Stimulated activated naive CD8-positive, alpha-beta T cell treated with anti-CD3 and anti-CD28 coated beads, Interleukin-15, Interleukin-2, amounts not matched to agents 100 ng/mL and 50 ng/mL, for 24 hours (primary cell): ENCODE results near the gene ZC3H7A.
"Not testable (repeated sequence)": the region's sequence is repeated elsewhere in the genome, so short reads cannot be mapped to it uniquely, and the experiment has no call there.

Experiments used
- H3K27ac Mint-ChIP-seq: one replicate; pipeline ENCODE4 v1.8.0; 2021; ENCODE audit warnings: mild to moderate bottlenecking, mixed read lengths
- H3K27me3 Mint-ChIP-seq: one replicate; pipeline ENCODE4 v1.8.0; 2021; ENCODE audit warnings: mixed read lengths
- H3K36me3 Mint-ChIP-seq: one replicate; pipeline ENCODE4 v1.8.0; 2021; ENCODE audit warnings: low read depth, mixed read lengths
- H3K4me1 Mint-ChIP-seq: one replicate; pipeline ENCODE4 v1.8.0; 2021; ENCODE audit warnings: low read depth, mixed read lengths
- H3K4me3 Mint-ChIP-seq: one replicate; pipeline ENCODE4 v1.8.0; 2021; ENCODE audit warnings: mild to moderate bottlenecking, mixed read lengths
- H3K9me3 Mint-ChIP-seq: one replicate; pipeline ENCODE4 v1.8.0; 2021; ENCODE audit warnings: mixed read lengths

ZC3H7A gene

DNA sequence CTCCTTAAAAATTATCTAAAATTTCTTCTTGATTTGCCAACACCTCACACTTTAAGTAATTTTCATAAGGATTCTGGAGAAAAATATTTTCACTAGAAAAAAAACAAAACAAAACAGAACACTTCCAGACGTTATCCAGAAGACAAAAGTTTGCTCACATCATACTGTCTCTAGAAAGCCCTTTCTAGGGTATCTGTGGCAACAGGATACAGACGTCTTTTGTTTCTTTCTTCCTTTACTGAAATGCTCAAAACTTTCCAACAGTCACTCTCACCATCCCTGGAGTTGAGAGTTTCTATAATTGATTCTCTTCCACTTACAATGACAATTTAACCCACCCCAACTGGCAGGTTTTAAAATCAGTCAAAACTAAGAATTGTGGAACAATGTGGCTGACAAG, 2.6 kb downstream of the ZC3H7A start:
- H3K4me1 Mint-ChIP-seq: peaks cover 79% of the 10 kb centered on the region
- no peaks in the 10 kb centered on the region for H3K27me3 Mint-ChIP-seq
- H3K36me3 Mint-ChIP-seq: peaks cover 32% of the 10 kb centered on the region
- peak overlapping the region; percentile 88 for H3K4me3 Mint-ChIP-seq
- peak overlapping the region; percentile 72 for H3K27ac Mint-ChIP-seq
- no peaks in the 10 kb centered on the region for H3K9me3 Mint-ChIP-seq

DNA sequence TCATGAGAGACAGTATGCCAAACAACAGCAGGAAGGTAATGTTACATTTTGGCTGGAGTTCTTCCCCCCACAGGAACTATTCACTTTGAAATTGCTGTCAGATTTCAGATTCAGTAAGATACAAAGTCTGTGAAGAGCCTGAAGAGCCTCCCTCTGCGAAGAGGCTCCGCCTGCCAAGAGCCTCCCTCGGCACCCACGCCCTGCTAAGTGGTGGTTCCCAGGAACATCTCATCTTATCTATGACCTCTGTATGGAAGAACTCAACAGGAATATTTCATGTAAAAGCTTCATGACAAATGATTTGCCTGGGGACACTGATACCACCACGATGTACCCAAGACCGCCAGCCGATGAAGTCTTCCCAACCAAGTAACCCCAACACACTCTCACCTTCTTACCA, 3.2 kb downstream of the ZC3H7A start:
- H3K36me3 Mint-ChIP-seq: peaks cover 32% of the 10 kb centered on the region
- peaks cover 76% of the 10 kb centered on the region for H3K4me1 Mint-ChIP-seq
- H3K4me3 Mint-ChIP-seq: peak overlapping the region; percentile 88

DNA sequence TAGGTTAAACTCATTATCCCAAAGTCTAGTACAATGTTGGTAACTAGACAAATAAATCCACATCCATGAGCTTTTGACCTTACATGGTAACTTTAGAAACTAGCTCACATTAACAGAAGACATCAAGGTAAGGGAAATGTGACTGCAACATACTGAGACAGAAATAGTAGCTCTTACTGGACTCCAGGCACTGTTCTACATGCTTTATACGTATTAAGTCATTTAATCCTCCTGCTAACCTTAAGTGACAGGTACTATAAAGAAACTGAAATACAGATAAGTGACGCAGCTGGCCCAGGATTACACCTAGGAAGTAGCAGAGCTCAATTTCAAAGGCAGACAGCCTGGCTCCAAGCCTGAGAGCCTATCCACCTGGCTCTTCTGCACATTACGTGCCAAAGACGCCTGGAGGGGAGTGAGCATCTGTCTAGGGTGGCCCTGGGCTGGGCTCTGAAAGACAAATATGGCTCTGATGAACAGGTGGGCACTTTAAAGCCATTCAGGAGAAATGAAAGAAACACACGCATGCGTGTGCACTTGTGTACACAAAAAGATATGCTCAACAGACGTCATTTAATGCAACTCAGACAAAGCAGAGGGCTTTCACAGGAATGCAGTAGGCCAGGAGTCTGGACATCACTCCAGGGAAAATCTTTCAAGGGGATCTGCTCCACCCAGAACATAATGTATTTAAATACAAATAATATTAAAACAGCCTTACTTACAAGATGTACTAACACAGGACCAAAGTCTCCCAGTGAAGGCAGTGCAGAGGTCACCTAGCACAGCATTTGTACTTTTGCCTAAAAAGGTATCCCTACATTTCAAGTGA, 4.4 kb downstream of the ZC3H7A start:
- H3K9me3 Mint-ChIP-seq: no peaks in the 10 kb centered on the region
- peaks cover 32% of the 10 kb centered on the region for H3K36me3 Mint-ChIP-seq
- H3K27me3 Mint-ChIP-seq: no peaks in the 10 kb centered on the region
- peak overlapping the region; percentile 56 for H3K27ac Mint-ChIP-seq
- H3K4me3 Mint-ChIP-seq: no peak overlapping the region
- H3K4me1 Mint-ChIP-seq: peaks cover 74% of the 10 kb centered on the region

More for the DNA sequence above, 3.2 kb downstream of the ZC3H7A start:
- Mint-ChIP-seq H3K27me3 (no peaks in the 10 kb centered on the region), H3K9me3 (no peaks in the 10 kb centered on the region), H3K27ac (peak overlapping the region; percentile 86)

DNA sequence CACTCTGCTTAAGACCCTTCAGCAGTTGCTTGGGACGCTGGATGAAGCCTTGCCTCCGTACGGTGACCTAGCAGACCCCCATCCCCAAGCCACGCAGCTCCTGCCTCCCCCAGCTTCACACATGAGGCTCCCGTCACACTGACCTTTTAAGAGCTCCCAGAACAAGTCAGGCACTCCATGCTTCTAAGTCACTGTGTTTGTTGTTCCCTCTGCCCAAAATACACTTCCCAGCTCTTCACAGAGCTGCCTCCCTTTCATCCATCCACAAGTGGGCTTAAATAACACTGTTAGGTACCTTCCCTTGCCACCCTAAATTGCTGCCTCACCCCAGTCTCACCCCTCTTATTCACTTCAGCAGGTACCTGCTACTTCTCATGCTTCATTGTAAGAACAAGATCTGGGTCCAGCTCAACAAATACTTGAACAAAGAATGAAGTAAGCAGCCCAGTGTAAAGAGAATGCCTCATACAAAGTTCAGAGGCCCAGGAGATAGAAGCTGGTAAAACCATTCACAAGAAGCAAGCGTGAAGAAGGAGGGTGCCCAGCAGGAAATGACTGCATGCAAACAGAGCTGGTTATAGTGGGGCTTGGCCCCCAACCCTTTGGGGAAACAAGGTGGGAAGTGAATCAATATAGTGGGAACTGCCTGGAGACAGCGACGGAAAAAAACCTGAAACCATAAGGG, 5.8 kb downstream of the ZC3H7A start:
- Mint-ChIP-seq H3K36me3 (peaks cover 36% of the 10 kb centered on the region), H3K4me3 (no peak overlapping the region), H3K9me3 (no peaks in the 10 kb centered on the region), H3K4me1 (peaks cover 86% of the 10 kb centered on the region), H3K27ac (peak overlapping the region; percentile 76), H3K27me3 (no peaks in the 10 kb centered on the region)

DNA sequence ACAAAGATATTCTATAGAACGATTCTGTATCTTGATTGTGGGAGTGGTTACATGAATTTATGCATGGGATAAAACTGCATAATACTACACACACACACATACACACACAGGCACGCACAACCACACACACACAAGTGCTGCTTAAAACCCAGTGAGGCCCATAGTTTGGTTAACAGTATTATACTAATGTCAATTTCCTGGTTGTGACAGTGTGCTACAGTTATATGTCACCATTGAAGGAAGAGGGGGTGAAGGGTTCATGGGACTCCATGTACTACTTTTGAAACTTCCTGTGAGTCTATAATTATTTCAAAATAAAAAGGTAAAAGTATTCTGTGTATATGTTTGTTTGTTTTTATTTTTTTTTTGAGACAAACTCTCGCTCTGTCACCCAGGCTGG, 8.1 kb downstream of the ZC3H7A start:
- no peaks in the 10 kb centered on the region for H3K9me3 Mint-ChIP-seq
- no peaks in the 10 kb centered on the region for H3K27me3 Mint-ChIP-seq
- H3K27ac Mint-ChIP-seq: no peak overlapping the region
- H3K4me3 Mint-ChIP-seq: no peak overlapping the region
- H3K4me1 Mint-ChIP-seq: peaks cover 84% of the 10 kb centered on the region
- peaks cover 19% of the 10 kb centered on the region for H3K36me3 Mint-ChIP-seq

DNA sequence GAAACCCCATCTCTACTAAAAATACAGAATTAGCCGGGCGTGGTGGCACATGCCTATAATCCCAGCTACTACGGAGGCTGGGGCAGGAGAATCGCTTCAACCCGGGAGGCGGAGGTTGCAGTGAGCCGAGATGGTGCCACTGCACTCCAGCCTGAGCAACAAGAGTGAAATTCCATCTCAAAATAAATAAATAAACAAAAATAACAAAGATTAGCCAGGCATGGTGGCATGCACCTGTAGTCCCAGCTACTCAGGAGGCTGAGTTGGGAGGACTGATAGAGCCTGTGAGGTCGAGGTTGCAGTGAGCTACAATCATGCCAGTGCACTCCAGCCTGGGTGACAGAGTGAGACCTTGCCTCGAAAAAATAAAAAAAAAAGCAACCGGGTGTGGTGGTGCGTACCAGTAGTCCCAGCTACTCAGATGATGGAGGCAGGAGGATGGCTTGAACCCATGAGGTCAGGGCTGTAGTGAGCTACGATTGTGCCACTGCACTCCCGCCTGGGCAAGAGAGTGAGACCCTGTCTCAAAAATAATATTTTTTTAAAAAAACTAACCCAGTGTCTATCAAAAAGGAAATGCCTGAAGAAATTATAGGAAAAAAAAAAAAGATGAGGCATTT, 12.0 kb downstream of the ZC3H7A start:
- not testable (repeated sequence) for H3K27me3 Mint-ChIP-seq, H3K9me3 Mint-ChIP-seq, H3K4me3 Mint-ChIP-seq
- H3K36me3 Mint-ChIP-seq: peaks cover 28% of the 10 kb centered on the region
- H3K27ac Mint-ChIP-seq: peak overlapping the region; percentile 80
- peaks cover 84% of the 10 kb centered on the region for H3K4me1 Mint-ChIP-seq

DNA sequence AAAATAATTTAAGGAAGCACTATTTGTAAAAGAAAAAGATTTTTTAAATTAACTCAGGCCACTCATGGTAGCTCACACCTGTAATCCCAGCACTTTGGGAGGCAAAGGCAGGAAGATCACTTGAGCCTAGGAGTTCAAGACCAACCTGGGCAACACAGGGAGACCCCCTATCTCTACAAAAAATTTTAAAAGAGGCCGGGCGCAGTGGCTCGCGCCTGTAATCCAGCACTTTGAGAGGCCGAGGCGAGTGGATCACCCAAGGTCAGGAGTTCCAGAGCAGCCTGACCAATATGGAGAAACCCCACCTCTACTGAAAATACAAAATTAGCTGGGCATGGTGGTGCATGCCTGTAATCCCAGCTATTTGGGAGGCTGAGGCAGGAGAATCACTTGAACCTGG, 12.7 kb downstream of the ZC3H7A start:
- Mint-ChIP-seq H3K36me3 (peaks cover 33% of the 10 kb centered on the region), H3K4me3 (peak overlapping the region; percentile 26), H3K27ac (peak overlapping the region; percentile 77), H3K4me1 (peaks cover 80% of the 10 kb centered on the region)
- H3K27me3 Mint-ChIP-seq, H3K9me3 Mint-ChIP-seq: not testable (repeated sequence)

DNA sequence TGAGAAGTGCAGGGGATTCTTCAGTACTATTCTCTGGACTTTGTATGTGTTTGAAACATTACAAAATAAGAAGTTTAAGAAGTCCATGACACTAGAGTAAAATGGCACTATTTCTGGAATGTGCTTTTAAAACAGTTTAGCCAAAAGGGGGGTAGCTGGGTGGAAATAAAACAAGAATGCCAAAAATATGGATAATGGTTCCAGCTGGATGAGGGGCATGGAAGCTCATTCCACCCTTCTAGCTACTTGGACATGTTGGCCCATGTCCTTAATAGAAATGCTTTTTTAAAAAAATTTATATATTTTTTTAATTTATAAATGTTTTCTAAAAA, 13.1 kb downstream of the ZC3H7A start:
- no peaks in the 10 kb centered on the region for H3K27me3 Mint-ChIP-seq
- H3K4me3 Mint-ChIP-seq: peak overlapping the region; percentile 85
- H3K27ac Mint-ChIP-seq: peak overlapping the region; percentile 99
- peaks cover 79% of the 10 kb centered on the region for H3K4me1 Mint-ChIP-seq
- peaks cover 36% of the 10 kb centered on the region for H3K36me3 Mint-ChIP-seq
- H3K9me3 Mint-ChIP-seq: no peaks in the 10 kb centered on the region

DNA sequence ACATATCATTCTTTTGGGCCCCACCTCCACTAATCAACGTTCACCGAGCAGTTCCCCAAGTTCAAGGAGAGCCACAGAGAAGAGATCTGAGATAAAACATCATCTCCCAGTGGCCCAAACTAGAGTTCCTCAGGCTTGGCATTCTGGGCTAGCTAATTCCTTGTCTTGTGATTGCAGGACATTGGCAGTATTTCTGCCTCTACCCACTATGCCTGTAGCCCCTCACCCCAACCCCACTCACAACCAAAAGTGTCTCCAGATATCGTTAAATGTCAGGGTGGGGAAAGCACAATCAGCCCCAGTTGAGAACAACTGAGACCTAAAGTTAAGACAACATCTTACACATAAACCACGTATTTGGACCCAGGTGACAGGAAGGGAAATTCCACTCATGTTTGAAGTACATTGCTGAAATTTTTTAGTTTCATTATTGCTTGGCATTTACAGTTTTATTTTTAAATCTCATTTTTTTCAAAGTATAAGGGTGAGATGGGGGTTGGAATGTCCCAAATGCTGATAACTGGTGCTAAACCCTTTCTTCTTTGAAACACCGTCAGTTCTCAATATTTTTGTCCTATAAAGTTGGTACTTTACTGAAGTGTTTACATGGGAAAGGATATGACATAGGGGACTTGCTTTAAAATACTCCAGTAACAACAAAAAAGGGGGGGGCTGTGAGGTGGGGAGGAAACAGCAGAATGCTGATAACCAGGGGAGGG, 13.6 kb downstream of the ZC3H7A start:
- peak overlapping the region; percentile 85 for H3K4me3 Mint-ChIP-seq
- no peaks in the 10 kb centered on the region for H3K9me3 Mint-ChIP-seq
- H3K27ac Mint-ChIP-seq: peak overlapping the region; percentile 99
- H3K36me3 Mint-ChIP-seq: peaks cover 39% of the 10 kb centered on the region
- peaks cover 76% of the 10 kb centered on the region for H3K4me1 Mint-ChIP-seq
- H3K27me3 Mint-ChIP-seq: no peaks in the 10 kb centered on the region

- Mint-ChIP-seq H3K27me3 (no peaks in the 10 kb centered on the region), H3K4me1 (peaks cover 61% of the 10 kb centered on the region), H3K27ac (peak overlapping the region; percentile 99), H3K4me3 (peak overlapping the region; percentile 60), H3K9me3 (no peaks in the 10 kb centered on the region), H3K36me3 (peaks cover 42% of the 10 kb centered on the region)
Observed at GRCh38 chr16:11781773-11782172, 15.3 kb downstream of the ZC3H7A start.

GRCh38 chr16:11780991-11781680, 15.9 kb downstream of the ZC3H7A start:
- Mint-ChIP-seq H3K9me3 (no peaks in the 10 kb centered on the region), H3K4me3 (no peak overlapping the region), H3K27me3 (no peaks in the 10 kb centered on the region), H3K4me1 (peaks cover 55% of the 10 kb centered on the region), H3K27ac (peak overlapping the region; percentile 47), H3K36me3 (peaks cover 39% of the 10 kb centered on the region)

- Mint-ChIP-seq H3K9me3 (no peaks in the 10 kb centered on the region), H3K27ac (no peak overlapping the region), H3K4me1 (peaks cover 40% of the 10 kb centered on the region), H3K4me3 (no peak overlapping the region), H3K36me3 (peaks cover 51% of the 10 kb centered on the region), H3K27me3 (no peaks in the 10 kb centered on the region)
Observed at GRCh38 chr16:11779074-11779473, 18.0 kb downstream of the ZC3H7A start.

GRCh38 chr16:11774065-11774626, 22.9 kb downstream of the ZC3H7A start:
- Mint-ChIP-seq H3K4me3 (no peak overlapping the region), H3K36me3 (peaks cover 53% of the 10 kb centered on the region), H3K9me3 (no peaks in the 10 kb centered on the region), H3K4me1 (peaks cover 5% of the 10 kb centered on the region), H3K27ac (no peak overlapping the region), H3K27me3 (no peaks in the 10 kb centered on the region)

GRCh38 chr16:11768849-11769248, 28.2 kb downstream of the ZC3H7A start:
- Mint-ChIP-seq H3K9me3 (no peaks in the 10 kb centered on the region), H3K4me3 (no peak overlapping the region), H3K27me3 (no peaks in the 10 kb centered on the region), H3K4me1 (peaks cover 8% of the 10 kb centered on the region), H3K27ac (peak overlapping the region; percentile 56), H3K36me3 (peaks cover 65% of the 10 kb centered on the region)
